ENCODE results near the gene OR2M2.

DNA sequence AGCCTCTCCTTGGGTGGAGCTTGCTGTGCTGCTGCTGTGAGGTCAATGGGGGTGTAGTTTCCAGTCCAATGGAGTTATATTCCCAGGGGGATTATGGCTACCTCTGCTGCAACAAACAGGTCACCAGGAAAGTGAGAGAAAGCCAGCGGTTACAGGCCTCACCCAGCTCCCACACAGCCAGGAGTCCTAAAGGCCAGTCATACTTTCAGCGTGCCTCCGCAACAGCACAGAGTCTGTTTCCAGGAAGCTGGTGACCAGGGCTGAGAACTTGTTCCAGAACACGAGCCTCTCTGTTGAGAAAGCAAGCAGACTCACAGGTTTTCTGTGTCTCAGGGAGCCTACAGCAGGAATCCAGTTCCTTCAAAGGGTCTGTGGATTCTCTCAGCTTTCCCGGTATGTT is 47.0 kb upstream of the OR2M2 start:
- no peak for TF ChIP-seq POLR2A (IDR thresholded peaks at IDR 0.05; ENCODE audit: low read depth, low read length)
- TF ChIP-seq, protein P1, sequence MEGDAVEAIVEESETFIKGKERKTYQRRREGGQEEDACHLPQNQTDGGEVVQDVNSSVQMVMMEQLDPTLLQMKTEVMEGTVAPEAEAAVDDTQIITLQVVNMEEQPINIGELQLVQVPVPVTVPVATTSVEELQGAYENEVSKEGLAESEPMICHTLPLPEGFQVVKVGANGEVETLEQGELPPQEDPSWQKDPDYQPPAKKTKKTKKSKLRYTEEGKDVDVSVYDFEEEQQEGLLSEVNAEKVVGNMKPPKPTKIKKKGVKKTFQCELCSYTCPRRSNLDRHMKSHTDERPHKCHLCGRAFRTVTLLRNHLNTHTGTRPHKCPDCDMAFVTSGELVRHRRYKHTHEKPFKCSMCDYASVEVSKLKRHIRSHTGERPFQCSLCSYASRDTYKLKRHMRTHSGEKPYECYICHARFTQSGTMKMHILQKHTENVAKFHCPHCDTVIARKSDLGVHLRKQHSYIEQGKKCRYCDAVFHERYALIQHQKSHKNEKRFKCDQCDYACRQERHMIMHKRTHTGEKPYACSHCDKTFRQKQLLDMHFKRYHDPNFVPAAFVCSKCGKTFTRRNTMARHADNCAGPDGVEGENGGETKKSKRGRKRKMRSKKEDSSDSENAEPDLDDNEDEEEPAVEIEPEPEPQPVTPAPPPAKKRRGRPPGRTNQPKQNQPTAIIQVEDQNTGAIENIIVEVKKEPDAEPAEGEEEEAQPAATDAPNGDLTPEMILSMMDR (conservative IDR thresholded peaks at IDR 0.05; ENCODE audit: low read depth, low read length) = no peak
- no peak for TF ChIP-seq BHLHE40 (IDR thresholded peaks at IDR 0.05; ENCODE audit: low read depth, low read length)
- TF ChIP-seq, protein P2, sequence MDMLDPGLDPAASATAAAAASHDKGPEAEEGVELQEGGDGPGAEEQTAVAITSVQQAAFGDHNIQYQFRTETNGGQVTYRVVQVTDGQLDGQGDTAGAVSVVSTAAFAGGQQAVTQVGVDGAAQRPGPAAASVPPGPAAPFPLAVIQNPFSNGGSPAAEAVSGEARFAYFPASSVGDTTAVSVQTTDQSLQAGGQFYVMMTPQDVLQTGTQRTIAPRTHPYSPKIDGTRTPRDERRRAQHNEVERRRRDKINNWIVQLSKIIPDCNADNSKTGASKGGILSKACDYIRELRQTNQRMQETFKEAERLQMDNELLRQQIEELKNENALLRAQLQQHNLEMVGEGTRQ (IDR thresholded peaks at IDR 0.05; ENCODE audit: low read depth, low read length) = no peak
